Daoy (cell line): Measurements from ENCODE around the gene SFTPB. TPM values are rescaled to one million over a fixed set of nuclear protein-coding genes. Genes with fewer than 3 reads are reported as not detected.
"Not testable (repeated sequence)": the region's sequence is repeated elsewhere in the genome, so short reads cannot be mapped to it uniquely, and the experiment has no call there.

Experiments
- DNase-seq: peaks from one replicate; pipeline ENCODE4 v3.0.0-alpha.2; 2015; ENCODE audit warnings: low read depth
- total RNA-seq: library from RNA; depleted of rRNA; stranded (reverse); fragments of >200 nt; shearing (Covaris generic); gene quantifications from 2 replicates; pipeline ENCODE4 v1.2.3, GENCODE V29; 2014; rRNA removed

The SFTPB gene
- not detected in 2 replicates for total RNA-seq

DNA sequence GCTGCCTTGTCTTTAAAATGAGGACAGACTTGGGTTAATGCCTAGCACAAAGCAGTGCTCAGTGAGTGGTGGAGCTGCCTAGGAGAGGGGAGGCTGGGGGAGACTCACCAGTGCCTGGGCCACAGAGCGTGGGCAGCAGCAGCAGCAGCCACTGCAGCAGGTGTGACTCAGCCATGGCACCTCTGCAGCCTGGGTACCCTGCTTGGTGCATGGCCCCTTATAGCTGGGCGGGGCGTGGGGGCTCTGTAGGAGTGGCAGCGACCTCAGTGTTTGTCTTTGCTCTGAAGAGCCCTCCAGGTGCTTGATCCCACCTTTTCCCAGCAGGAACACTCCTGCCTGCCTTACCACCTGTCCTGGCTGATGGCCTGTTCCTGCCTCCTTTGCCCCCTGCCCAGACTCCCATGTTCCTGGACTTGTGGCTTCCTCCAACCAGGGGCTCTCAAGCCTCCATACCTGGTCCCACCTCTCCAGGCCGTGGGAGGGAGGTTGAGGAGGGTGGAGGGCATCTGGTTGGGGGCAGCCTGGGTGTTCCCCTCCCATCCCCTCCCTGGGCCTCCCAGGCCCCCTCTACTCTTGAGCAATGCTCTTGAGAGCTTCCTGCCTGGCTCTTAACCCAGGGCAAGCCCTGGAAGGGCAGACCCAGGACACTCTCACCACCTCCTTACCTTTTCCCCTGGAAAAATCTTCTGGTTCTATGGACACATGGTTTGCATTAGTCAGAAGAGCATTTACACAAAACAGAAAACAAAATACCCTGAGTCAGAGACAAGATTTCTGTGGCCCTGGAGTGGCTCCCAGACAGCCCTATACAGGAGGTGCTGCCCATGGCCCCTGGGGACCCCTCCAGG lies at the start of gene SFTPB:
Gene SFTPB (minus strand): TSS at position 191 of the 848 bp plus-strand sequence. CDS start 16 bp downstream, at position 175.
- no peak for DNase-seq

- no peak for DNase-seq
Measured at GRCh38 chr2:85717308-85718008, 49.5 kb upstream of the SFTPB start.

DNA sequence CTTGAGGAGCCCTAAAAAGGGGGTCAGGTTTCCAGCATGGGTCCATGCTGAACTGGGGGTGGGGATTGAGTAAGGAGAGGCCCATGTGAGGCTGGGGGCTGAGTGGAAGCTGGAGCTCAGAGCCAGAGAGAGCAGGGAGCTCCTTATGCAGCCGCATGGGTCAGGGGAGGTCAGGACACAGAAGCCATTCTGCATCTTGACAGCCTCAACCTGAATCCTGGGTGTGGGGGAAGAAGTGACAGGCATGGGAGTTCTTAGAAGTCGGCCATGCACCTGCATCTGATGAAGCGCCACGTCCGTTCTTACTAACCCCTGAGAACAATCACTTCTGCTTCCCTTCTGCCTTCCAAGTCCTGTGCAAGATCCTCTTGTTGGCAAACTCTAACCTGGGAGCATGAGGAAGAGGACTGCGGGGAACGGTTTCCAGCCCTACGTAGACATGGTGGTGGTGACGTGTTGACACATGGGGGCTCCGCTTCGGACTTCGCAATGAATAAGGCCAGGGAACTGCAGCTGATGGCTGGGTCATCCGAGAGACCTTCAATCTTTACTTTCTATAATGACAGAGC lies 48.4 kb upstream of the SFTPB start:
- no peak for DNase-seq

DNA sequence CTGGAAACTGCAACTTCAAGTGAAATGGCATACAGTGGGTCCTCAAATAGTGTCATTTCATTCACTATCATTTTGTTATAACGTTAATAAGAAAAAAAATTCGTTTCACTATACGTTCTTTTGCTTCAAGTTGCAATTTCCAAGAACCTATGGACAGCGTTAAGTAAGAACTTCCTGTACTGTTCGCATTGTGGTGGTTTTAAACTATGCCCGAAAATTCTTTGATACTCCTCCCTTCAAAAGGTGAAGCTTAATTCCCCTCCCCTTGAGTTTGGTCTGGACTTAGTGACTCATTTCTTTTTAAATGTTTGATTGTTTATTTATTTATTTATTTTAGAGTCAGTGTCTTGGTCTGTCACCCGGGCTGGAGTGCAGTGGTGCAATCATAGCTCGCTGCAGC lies 46.8 kb upstream of the SFTPB start:
- DNase-seq = no peak

DNA sequence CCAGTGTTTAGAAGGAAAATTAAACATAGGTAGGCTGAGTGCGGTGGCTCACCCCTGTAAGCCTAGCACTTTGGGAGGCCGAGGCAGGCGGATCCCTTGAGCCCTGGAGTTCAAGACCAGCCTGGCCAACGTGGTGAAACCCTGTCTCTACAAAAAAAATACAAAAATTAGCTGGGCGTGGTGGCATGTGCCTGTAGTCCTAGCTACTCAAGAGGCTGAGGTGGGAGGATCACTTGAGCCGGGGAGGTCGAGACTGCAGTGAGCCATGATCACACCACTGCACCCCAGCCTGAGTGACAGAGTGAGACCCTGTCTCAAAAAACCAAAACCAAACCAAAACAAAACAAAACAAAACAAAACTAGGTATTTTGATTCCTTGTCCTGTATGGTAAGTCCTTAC lies 46.4 kb upstream of the SFTPB start:
- DNase-seq = not testable (repeated sequence)

GRCh38 chr2:85713836-85714235 lies 45.8 kb upstream of the SFTPB start:
- DNase-seq = no peak

DNA sequence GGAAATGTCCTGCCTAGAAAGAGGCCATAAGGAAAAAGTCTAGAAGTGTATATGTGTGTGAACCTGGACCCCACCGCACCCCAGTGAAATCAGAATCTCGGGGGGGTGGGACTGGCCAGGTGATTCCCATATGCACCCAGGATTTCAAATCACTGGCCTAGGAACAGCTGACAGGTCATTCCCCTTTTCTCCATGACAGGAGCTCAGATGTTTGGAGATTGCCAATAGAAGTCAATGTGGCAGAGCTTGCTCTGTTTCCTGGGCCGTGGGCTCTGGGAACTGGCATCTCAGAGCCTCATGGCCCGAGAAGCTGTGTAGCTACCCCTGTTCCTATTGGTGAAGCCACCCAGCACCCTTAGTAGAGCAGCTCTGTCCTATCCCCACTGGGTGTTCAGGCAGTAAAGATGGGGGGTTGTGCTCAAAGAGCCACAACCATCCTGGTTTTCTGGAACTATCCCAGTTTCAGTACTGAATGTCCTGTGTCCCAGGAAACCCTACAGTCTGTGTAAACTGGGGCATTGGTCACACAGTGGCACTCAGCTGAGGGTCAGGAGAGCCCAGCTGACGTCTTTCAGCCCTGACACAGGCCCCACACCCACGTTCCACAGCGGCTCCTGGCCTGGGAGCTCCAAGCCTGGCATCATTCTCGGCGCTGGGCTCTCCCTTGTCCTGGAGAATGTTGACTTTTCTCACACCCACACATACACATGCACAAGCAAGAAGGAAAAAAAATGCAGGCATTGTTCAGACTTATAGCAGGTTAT lies 45.0 kb upstream of the SFTPB start:
- DNase-seq = peak; percentile 45

DNA sequence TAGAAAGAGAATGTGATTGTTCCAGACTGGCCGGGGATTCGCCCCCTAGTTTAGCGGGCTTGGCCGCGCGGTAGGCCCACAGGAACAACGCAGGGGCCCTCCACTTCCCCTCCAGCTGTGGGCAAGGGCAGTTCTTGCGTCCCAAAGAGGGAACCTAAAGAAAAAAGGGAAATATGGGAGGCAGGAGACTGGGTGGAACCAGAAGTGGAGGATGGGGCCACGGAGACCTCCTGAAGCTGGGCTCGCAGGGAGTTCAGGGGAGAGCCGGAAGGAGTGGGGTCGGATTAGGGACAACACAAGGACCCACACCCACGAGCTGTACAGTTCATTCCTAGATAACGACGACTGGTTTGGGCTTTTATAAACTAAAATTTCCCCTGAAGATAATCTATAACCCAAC lies 44.3 kb upstream of the SFTPB start:
- no peak for DNase-seq

- no peak for DNase-seq
Measured at GRCh38 chr2:85711578-85712060, 43.6 kb upstream of the SFTPB start.

DNA sequence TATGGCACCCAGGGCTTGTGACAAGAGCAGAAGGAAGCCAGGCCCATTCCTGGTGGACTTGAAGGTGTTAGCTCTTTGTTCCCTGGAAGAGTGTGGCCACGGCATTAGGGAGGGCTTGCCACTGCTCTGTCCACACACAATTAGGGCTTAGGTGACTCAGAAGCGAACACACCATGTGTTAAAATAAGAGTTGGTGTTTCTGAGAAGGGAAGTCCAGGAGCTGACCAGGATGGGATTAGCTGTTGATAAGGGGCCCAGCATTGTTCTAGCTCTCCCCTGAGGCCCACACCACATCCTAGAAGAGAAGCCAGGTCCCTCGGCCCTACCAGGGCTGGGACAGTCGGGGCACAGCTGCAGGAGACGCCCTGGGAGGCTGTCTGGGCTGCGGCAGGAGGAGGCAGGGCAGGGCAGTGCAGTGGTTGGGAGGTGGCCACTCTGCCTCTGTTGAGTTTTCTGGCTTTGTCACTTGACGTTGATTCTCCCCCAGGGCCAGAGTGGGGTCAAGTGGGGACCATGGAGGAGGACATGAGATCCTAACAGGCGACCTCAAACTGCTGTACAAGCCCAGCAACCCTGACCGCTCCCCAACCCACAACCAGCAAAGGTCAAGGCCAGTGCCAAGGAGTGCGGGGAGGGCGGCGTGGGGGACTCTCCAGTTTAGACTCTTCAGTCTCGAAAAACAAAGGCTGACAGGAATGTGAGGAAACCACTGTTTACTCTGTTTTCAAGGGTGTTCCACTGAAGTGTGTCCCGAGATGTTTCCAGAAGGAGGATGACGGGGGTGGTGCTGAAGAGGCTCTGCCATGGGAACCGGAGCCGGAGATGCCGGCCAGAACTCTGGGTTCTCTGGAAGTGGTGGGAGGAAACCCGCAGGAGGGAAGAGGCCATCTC lies 42.9 kb upstream of the SFTPB start:
- DNase-seq = no peak

- DNase-seq = no peak
Measured at GRCh38 chr2:85709401-85709811, 41.4 kb upstream of the SFTPB start.

GRCh38 chr2:85708641-85709040 lies 40.6 kb upstream of the SFTPB start:
- DNase-seq = no peak

DNA sequence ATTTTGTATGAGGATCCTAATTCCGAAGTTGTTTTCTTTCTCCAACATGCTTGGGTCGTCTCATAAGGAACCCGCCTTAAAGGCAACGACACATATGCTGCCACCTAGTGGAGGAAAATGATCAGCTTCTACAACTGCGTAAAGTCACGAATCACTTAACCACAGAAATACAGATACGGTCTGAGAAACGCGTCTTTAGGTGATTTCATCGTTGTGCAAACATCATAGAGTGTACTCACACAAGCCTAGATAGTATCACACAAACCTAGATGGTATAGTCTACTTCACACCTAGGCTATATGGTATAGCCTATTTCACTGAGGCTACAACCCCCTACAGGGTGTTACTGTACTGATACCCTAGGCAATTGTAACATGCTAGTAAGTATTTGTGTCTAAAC lies 39.3 kb upstream of the SFTPB start:
- DNase-seq = peak; percentile 81

DNA sequence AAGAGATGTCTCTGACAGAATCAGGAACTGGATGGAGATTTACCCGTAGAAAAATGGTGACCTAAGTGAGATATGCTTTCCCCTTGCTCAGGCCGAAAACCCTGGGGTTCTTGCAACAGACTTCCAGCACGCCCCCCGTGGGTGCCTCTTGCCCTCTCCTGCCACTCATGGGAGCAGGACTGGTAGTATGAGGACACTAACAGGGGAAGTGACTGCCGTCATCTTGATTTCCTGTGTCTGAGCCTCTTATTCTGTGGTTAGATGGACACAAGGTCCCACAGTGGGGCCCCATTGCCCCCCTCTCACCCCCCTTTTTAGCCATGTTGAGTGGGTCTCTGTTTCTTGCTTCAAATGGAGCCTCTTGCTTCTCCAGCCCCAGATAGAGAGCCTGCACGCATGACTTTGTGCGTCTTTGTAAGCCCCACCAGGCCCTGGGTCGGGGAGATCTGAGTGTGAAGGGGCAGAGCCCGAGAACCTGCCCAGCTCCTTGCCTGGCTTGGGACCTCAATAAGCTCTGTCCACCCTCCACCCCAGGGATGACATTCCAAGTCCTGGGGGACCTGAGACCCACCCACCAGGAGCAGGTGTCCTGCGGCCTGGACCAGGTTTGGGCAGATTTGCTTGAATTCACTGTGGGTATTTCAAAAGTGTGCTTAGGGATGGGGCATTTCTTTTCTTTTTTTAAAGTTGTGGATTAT lies 38.7 kb upstream of the SFTPB start:
- DNase-seq = no peak

DNA sequence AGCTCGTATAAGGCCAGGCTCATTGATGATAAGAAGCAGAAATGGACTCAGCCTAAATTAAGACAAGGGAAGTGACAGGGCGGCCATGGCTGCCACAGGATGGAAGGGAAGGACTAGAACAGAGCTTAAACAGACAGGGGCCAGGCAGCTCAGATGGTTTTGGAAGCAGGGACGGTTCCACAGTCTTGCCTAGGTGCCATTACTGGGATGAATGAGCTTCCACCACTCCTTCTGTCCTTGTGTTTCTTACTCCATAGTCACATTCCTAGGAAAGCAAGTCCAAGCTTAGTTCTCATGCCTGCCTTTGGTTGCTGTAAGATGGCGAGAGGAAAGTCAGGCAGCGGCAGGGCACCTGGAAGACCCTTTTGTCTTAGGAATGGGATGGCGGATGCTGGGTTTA lies 38.1 kb upstream of the SFTPB start:
- DNase-seq = no peak

DNA sequence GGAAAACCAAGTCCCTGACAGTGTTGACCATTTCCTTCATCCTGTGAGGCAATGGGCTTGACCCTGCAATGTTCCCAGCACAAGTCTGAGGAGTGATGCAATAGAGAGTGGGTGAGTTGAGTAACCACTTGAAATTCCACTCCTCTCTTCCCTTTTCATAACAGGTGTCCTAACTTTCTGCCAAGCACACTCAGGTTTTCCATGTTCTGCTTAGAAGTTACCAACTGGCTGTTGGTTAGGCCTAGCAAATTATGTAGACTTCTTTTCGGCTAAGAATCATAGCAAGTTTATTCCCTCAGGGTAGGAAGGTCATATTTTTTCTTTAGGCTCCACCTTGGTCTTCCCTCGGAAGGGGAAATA lies 37.7 kb upstream of the SFTPB start:
- peak; percentile 60 for DNase-seq

- no peak for DNase-seq
Measured at GRCh38 chr2:85704800-85705679, 37.0 kb upstream of the SFTPB start.

- DNase-seq = no peak
Measured at GRCh38 chr2:85704038-85704437, 36.0 kb upstream of the SFTPB start.

- DNase-seq = no peak
Measured at GRCh38 chr2:85703329-85703728, 35.3 kb upstream of the SFTPB start.
